GM21786 (cell line): ENCODE data around the gene IL20RB.
"Not testable (repeated sequence)": the region's sequence is repeated elsewhere in the genome, so short reads cannot be mapped to it uniquely, and the experiment has no call there.

Experiments
- ATAC-seq: cut with Tn5 transposase; IDR thresholded peaks from one replicate; pipeline ENCODE4 v1.9.1; 2021; ENCODE audit not compliant: unreplicated experiment

Gene IL20RB

GRCh38 chr3:136943436-136943835 is 14.3 kb upstream of the IL20RB start:
- no peak for ATAC-seq

GRCh38 chr3:136946978-136947377 is 10.8 kb upstream of the IL20RB start:
- ATAC-seq = no peak

- no peak for ATAC-seq
Measured at GRCh38 chr3:136947477-136947876, 10.3 kb upstream of the IL20RB start.

GRCh38 chr3:136949146-136949545 is 8.6 kb upstream of the IL20RB start:
- no peak for ATAC-seq

GRCh38 chr3:136949708-136950107 is 8.1 kb upstream of the IL20RB start:
- no peak for ATAC-seq

- ATAC-seq = no peak
Measured at GRCh38 chr3:136950623-136951022, 7.2 kb upstream of the IL20RB start.

- ATAC-seq = no peak
Measured at GRCh38 chr3:136952292-136952691, 5.5 kb upstream of the IL20RB start.

GRCh38 chr3:136954251-136954650 is 3.5 kb upstream of the IL20RB start:
- ATAC-seq = no peak

- ATAC-seq = no peak
Measured at GRCh38 chr3:136954980-136955780, 2.6 kb upstream of the IL20RB start.

- ATAC-seq = no peak
Measured at GRCh38 chr3:136955813-136956212, 2.0 kb upstream of the IL20RB start.

GRCh38 chr3:136956971-136957370 is 812 bp upstream of the IL20RB start:
- ATAC-seq = no peak

GRCh38 chr3:136958939-136959338 is 1.2 kb downstream of the IL20RB start:
- ATAC-seq = no peak

- no peak for ATAC-seq
Measured at GRCh38 chr3:136959599-136959998, 1.8 kb downstream of the IL20RB start.

- no peak for ATAC-seq
Measured at GRCh38 chr3:136960838-136961836, 3.4 kb downstream of the IL20RB start.

GRCh38 chr3:136962927-136963326 is 5.1 kb downstream of the IL20RB start:
- no peak for ATAC-seq

- not testable (repeated sequence) for ATAC-seq
Measured at GRCh38 chr3:136969539-136969938, 11.8 kb downstream of the IL20RB start.

GRCh38 chr3:136973352-136973751 is 15.6 kb downstream of the IL20RB start:
- ATAC-seq = no peak

GRCh38 chr3:136974670-136975069 is 16.9 kb downstream of the IL20RB start:
- ATAC-seq = no peak

- no peak for ATAC-seq
Measured at GRCh38 chr3:136979204-136979603, 21.4 kb downstream of the IL20RB start.

- ATAC-seq = no peak
Measured at GRCh38 chr3:136979684-136980083, 21.9 kb downstream of the IL20RB start.

GRCh38 chr3:136982033-136982432 is 24.2 kb downstream of the IL20RB start:
- no peak for ATAC-seq
